ENCODE data around the gene COL9A2.

- TF ChIP-seq POLR2A (IDR thresholded peaks at IDR 0.05; ENCODE audit: low read length) (no peak), GATA1 (IDR thresholded peaks at IDR 0.05; ENCODE audit: low read depth, low read length) (no peak)
Observed at GRCh38 chr1:40268211-40268610, 48.9 kb downstream of the COL9A2 start.

All from erythroblast (primary cell).